Activated CD8-positive, alpha-beta memory T cell treated with anti-CD3 and anti-CD28 coated beads for 48 hours (primary cell): ENCODE results near the gene C1QL4.
A peak's percentile ranks its signal among the peaks of the same experiment; 100 is the strongest.
"Not testable (repeated sequence)": the region's sequence is repeated elsewhere in the genome, so short reads cannot be mapped to it uniquely, and the experiment has no call there.

Experiments used
- DNase-seq, 3 experiments: peaks; one replicate each; pipeline ENCODE4 v3.0.0-alpha.2; 2020; ENCODE audit warnings: low read depth in 2 of 3, low spot score in 2 of 3

C1QL4 gene

DNA sequence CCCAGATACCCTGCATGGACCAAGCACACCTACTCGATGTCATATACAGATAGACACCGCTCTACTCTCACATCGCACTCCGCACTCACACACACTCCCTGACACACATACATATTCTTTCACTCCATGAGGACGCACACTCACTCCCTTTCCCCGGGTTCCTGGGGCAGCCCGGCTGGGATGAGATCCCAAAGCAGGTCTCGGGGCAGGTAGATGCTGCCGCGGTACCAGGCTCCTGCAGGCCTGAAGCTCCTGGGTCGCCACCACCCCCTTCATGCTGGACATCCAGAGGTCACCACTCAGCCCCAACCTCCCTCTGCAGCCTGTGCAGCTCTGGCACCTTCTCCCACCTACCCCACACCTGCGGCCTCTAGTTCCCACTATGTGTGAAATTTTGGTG, 2.3 kb downstream of the C1QL4 start:
- DNase-seq, result no peak

DNA sequence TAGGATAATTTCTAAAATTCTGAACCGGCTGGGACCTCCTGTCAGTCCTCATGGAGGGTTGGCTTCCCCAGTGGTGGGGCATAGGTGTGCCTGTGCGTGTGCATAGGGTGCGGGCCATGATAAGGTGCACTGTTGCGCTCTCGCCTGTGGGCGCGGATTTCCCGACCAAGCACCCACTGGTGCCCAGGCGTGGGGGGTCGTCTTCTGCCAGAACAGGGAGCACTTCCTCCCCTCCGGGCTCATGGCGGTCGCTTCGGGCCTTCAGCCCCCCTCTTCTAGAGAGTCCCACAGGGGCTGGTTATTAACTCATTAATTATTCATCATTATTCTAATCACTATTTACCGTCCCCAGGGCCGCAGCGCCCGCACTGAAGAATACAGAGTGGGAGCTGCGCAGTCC, 2.8 kb downstream of the C1QL4 start:
- DNase-seq, result no peak

DNA sequence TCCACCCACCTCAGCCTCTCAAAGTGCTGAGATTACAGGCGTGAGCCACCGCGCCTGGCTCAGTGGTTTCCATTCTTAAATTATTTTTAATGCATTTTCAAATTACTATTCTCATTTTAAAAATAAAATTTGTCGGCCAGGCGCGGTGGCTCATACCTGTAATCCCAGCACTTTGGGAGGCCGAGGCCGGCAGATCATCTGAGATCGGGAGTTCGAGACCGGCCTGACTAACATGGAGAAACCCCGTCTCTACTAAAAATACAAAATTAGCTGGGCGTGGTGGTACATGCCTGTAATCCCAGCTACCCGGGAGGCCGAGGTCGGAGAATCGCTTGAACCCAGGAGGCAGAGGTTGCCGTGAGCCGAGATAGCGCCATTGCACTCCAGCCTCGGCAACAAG, 3.2 kb downstream of the C1QL4 start:
- DNase-seq, result not testable (repeated sequence)

DNA sequence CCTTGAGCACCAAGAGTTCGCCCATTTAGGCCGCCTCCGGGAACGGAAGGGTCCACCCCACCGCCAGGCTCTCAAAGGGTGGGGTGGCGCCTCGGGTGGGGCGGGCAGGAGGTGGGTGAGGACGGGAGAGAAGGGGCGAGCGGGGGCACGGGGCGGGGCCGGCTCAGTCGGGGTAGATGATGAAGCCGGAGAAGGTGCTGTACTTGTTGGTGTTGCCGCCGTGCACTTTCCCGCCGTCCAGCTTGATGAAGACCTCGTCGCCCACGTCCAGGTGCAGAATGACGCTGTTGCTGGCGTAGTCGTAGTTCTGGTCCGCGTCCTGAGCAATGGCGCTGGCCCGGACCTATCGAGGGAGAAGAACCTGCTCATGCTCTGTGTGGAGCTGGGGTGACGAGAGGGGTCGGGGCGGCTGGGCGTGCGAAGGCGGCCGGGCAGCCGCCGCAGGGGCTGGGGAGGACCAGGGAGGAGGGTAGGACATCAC, 4.1 kb downstream of the C1QL4 start:
- DNase-seq, result no peak

DNA sequence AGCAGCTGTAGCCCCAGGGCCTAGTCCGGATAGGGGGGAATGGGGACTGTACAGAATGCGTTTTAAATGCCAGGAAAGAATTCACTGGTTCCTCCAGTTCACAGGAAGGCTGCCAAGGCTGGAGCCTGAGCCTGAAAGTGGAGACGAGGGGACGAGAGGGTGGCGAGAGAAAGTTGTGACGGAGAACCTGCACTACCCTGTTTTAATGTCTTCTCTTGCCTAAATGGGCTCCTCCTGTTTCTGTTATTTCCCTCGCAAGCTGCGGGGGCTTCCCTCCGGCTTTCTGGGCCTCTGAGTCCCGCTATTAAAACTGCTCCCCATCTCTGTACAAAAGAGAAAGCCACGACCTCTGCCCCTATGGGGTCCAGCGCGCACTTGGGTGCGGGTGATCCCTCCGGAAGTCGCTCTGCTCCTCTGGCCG, 4.5 kb downstream of the C1QL4 start:
- no peak for DNase-seq

DNA sequence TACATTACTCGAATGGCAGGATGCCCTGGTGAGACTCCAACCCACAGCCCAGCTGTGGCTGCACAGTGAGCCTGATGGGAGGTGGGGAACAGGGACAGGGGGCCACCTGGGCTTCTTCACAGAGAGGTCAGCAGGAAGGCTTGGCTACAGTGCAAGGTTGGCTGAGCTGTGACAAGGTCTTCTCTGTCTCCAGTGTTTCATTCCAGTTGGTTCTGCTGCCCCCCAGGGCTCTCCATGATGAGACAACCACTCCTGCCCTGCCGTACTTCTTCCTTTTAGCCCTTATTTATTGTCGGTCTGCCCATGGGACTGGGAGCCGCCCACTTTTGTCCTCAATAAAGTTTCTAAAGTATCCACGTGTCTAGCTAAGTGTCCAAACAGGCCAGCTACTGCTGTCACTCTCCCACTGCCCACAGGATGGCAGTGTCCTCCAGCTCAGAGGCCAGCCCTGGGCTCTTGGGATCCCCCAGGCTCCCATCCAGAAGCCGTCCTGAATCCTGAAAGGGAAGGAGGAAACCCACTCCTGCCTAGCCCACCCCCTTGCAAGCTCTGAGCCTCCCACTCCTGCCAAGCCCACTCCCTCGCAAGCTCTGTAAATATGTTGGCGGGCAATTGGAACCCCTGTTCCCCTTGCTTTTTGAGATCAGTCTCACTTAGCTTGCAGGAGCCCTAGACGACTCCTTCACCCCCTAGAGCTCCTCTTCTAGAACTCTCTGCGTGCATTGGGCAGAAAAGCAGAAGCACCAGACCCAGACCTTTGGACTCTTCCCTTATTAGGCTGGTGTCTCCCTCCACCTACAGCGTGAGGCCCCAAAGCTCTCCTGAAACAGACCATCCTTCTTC, 5.4 kb downstream of the C1QL4 start:
- DNase-seq, result no peak

DNA sequence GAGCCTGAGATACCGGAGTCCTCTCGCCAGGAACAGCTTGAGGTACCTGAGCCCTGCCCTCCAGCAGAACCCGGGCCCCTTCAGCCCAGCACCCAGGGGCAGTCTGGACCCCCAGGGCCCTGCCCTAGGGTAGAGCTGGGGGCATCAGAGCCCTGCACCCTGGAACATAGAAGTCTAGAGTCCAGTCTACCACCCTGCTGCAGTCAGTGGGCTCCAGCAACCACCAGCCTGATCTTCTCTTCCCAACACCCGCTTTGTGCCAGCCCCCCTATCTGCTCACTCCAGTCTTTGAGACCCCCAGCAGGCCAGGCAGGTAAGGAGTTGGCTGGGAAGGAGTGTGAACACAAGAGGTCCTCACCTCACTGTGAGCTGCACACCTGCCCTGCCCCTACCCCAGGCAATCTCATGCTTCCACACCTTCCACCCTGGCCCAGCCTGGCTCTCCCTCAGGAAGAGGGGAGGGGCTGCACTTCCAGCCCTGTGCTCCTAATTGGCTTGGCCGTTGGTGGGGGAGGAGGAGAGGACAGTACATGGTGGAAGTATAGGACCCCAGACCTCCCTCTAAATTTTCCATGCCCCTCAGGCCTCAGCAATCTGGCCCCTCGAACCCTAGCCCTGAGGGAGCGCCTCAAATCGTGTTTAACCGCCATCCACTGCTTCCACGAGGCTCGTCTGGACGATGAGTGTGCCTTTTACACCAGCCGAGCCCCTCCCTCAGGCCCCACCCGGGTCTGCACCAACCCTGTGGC, 6.2 kb downstream of the C1QL4 start:
- no peak for DNase-seq

DNA sequence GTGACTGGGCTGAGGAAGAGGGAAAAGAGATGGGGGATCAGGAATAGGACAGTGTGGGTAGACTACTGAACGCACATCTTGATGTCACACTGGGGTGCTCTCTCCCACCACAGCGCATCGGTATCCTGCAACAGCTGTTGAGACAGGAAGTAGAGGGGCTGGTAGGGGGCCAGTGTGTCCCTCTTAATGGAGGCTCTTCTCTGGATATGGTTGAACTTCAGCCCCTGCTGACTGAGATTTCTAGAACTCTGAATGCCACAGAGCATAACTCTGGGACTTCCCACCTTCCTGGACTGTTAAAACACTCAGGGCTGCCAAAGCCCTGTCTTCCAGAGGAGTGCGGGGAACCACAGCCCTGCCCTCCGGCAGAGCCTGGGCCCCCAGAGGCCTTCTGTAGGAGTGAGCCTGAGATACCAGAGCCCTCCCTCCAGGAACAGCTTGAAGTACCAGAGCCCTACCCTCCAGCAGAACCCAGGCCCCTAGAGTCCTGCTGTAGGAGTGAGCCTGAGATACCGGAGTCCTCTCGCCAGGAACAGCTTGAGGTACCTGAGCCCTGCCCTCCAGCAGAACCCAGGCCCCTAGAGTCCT, 6.9 kb downstream of the C1QL4 start:
- DNase-seq, result no peak

DNA sequence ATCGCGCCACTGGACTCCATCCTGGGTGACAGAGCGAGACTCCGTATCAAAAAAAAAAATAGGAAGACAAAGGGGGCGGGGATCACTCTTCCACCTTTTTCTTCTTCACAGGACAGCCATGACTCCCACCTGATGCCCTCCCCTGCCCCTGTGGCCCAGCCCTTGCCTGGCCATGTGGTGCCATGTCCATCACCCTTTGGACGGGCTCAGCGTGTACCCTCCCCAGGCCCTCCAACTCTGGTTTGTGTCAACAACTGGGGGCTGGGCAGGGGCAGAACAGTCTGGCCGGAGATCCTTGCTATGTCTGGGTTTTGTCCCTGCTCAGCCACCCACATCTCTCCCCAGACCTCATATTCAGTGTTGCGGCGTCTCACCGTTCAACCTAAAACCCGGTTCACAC, 8.2 kb downstream of the C1QL4 start:
- no peak for DNase-seq

DNA sequence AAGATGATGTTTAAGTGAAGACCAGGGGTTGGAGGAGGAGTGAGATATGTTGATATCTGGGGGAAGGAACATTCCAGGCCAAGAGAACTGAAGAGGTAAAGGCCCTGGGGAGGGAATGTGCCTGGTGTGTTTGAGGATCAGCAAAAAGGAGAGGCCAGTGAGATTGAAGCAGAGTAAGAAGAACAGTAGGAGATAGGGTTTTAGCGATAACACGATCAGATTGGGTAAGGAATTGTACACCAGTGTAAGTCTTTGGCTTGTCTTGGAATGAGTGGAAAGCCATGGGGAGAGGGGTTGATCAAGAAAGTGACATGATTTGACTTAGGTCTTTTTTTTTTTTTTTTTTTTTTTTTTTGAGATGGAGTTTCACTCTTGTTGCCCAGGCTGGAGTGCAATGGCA, 9.1 kb downstream of the C1QL4 start:
- DNase-seq, result no peak

DNA sequence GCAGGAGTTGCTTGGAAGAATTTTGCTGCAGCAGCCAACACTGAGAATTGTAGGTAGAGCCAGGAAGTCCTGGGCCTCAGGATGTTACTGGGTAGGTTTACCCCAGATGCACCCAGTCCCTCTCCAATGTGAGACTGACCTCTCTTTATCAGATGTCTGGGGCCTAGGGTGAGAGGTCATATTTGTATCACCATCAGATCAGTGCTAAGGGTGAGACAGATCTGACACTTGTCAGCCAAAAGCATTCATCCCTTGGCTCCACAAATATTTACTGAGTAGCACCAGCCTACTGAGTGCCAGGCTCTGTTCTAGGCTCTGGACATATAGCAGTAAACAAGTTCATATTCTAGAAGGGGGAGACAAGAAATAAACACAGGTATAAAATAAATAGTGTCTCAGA, 9.6 kb downstream of the C1QL4 start:
- no peak for DNase-seq

DNA sequence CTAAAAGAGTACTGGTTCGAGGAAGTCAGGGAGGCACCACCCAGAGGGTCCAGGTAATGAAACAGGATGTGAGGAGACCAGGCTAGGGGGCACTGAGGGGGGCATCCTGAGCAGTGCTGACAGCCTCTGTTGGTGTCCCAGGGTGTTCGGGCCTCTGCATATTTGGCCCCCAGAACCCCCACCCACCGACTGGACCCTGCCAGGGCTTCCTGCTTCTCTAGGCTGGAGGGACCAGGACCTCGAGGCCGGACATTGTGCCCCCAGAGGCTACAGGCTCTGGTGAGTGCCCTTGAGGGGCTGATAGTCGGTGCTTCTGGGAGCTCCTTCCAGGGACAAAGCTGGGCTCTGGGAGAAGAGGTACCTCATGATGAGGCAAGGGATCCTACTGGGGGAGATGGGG, 11.4 kb downstream of the C1QL4 start:
- no peak for DNase-seq

DNA sequence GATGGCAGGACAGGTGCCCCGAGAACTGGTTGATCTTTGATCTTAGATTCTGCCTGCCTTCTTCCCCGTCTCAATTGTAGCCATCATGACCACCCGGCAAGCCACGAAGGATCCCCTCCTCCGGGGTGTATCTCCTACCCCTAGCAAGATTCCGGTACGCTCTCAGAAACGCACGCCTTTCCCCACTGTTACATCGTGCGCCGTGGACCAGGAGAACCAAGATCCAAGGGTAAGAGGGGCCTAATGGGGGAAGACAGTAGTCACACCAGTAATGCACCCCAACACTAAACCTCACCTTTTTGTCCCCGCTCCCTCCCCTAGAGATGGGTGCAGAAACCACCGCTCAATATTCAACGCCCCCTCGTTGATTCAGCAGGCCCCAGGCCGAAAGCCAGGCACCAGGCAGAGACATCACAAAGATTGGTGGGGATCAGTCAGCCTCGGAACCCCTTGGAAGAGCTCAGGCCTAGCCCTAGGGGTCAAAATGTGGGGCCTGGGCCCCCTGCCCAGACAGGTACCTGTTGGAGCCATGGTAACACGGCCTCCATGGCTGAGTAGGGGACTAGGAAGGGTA, 13.4 kb downstream of the C1QL4 start:
- DNase-seq, result no peak

DNA sequence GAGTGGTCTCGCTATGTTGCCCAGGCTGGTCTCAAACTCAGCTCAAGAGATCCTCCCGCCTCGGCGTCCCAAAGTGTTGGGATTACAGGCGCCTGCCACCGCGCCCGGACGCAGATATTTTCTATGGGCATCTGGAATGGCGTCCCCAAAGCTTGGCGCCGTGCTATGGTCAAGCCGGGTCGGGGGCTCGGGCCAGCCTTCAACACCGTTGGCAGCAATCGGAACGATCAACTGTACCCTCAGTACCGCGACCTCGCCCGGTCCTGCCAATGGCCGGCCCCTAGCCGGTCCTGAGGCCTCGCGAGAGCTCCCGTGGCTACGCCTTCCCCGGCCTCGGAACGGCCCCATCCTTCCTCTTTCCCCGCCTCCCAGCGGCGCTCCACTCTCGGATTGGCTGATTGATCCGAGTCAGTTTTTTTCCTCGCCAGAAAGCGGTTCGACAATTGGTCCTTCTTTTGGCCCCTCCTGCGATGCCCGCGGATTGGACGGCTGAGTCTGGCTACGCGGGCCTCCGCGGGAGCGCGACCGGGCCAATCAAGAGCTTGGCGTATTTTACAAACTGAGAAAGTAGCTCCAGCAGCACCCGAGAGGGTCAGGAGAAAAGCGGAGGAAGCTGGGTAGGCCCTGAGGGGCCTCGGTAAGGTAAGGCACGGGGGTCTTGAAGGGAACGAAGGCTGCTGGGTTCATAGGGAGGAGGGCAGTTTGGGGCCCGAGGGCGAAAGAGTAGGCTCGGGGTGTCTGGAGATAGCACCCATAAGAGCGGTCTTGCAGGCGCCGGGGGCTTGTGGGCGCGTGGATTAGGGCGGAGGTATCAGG, 14.1 kb downstream of the C1QL4 start, which contains the start of gene TROAP:
TSS of gene TROAP (plus strand) at position 548 of the 816 bp plus-strand sequence. CDS start 354 bp downstream, outside the sequence.
- peak; percentile 79 to 95 (median 89) for DNase-seq

DNA sequence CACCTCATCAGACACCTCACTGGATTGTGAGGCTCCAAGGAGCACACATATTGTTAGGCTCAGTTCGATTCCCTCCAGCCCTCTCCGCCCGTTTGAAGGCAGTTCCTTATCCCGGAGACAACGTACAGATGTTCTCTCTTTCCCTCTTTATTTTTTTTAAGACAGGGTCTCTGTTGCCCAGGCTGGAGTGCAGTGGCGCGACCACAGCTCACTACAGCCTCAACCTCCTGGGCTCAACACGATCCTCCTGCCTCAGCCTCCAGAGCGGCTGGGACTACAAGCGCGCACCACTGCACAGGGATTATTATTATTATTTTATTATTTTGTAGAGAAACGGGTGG, 14.7 kb downstream of the C1QL4 start:
- no peak for DNase-seq

DNA sequence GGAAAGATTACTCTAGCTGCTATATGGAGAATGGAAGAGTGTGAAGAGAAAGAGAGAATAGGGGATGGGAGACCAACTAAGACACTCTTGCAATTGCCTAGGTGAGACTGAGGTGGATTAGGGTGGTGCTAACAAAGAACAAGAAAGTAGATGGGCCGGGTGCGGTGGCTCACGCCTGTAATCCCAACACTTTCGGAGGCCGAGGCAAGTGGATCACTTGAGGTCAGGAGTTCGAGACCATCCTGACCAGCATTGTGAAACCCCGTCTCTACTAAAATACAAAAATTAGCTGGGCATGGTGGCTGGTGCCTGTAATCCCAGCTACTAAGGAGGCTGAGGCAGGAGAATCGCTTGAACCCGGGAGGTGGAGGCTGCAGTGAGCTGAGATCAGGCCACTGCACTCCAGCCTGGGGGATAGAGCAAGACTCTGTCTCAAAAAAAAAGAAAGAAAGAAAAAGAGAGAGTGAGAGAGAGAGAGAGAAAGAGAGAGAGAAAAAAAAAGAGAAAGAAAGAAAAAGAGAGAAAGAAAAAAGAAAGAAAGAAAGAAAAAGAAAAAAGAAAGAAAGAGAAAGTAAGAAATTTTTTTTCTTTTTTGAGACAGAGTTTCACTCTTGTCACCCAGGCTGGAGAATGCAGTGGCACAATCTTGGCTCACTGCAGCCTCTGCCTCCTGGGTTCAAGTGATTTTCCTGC, 16.4 kb downstream of the C1QL4 start:
- DNase-seq, result not testable (repeated sequence)

DNA sequence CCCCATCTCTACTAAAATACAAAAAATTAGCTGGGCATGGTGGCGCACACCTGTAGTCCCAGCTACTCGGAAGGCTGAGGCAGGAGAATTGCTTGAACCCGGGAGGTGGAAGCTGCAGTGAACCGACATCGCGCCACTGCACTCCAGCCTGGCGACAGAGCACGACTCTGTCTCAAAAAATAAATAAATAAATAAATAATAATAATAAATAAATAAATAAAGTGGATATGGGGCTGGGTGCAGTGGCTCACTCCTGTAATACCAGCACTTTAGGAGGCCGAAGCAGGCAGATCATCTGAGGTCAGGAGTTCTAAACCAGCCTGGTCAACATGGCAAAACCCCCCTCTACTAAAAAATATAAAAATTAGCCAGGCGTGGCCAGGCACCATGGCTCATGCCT, 19.9 kb downstream of the C1QL4 start:
- DNase-seq, result not testable (repeated sequence)

DNA sequence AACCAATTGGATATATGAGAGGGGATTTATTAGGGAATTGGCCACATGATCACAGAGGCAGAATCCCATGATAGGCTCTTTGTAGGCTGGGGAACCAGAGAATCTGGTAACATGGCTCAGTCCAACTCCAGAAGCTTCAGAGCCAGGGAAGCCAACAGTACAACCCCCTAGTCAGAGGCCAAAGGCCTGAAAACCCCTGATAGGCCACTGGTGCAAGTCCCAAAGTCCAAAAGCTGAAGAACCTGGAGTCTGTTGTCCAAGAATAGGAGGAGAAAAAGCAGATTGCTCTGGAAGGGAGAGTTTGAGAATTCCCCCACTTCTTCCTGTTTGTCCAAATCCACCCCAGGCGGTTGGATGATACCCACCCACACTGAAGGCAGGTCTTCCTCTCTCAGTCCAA, 22.2 kb downstream of the C1QL4 start:
- no peak for DNase-seq

DNA sequence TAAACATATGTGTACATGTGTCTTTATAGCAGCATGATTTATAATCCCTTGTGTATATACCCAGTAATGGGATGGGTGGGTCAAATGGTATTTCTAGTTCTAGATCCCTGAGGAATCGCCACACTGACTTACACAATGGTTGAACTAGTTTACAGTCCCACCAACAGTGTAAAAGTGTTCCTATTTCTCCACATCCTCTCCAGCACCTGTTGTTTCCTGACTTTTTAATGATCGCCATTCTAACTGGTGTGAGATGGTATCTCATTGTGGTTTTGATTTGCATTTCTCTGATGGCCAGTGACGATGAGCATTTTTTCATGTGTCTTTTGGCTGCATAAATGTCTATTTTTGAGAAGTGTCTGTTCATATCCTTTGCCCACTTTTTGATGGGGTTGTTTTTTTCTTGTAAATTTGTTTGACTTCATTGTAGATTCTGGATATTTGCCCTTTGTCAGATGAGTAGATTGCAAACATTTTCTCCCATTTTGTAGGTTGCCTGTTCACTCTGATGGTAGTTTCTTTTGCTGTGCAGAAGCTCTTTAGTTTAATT, 26.5 kb downstream of the C1QL4 start:
- not testable (repeated sequence) for DNase-seq

DNA sequence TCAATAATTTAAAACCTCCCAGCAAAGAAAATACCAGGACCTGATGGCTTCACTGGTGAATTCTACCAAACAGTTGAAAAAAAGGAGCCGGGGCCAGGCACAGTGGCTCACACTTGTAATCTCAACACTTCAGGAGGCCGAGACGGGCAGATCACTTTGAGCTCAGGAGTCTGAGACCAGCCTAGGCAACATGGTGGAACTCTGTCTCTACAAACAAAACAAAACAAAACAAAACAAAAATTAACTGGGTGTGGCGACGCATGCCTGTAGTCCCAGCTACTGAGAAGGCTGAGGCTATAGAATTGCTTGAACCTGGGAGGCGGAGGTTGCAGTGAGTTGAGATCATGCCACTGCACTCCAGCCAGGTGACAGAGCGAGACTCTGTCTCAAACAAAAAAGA, 27.6 kb downstream of the C1QL4 start:
- no peak for DNase-seq
